OCI-LY3 (cell line): ENCODE results near the gene BTF3L4.
"Not testable (repeated sequence)": the region's sequence is repeated elsewhere in the genome, so short reads cannot be mapped to it uniquely, and the experiment has no call there.

ENCODE experiments used
- H2AFZ ChIP-seq: fragments of 200-600, 300-600 bp; shearing (Covaris generic); 2 replicates; pipeline ENCODE4 v1.6.0; 2014; ENCODE audit warnings: antibody characterized with exemption, low read depth, low read length
- H3K27ac ChIP-seq: fragments of 200-600, 300-600 bp; sonication (generic); 2 replicates; pipeline ENCODE4 v1.5.1; 2014; ENCODE audit warnings: mild to moderate bottlenecking, low read length, moderate library complexity, mixed read lengths
- H3K27me3 ChIP-seq: fragments of 200-600, 300-600 bp; sonication (generic); 2 replicates; pipeline ENCODE4 v1.6.1; 2014; ENCODE audit warnings: low read depth, low read length, mixed read lengths
- H3K36me3 ChIP-seq: fragments of 200-600, 300-600 bp; sonication (generic); replicated peaks from 2 replicates; pipeline ENCODE3; 2014; ENCODE audit warnings: low read depth, low read length, mixed read lengths
- H3K4me1 ChIP-seq: fragments of 300-600, 200-600 bp; sonication (generic); 2 replicates; pipeline ENCODE4 v1.6.1; 2014; ENCODE audit warnings: low read length, mixed read lengths
- H3K4me2 ChIP-seq: fragments of 200-600, 300-600 bp; sonication (generic); 2 replicates; pipeline ENCODE4 v1.6.1; 2014; ENCODE audit warnings: low read length, mixed read lengths
- H3K4me3 ChIP-seq: fragments of 300-600, 200-600 bp; sonication (generic); 2 replicates; pipeline ENCODE4 v1.5.1; 2014; ENCODE audit warnings: antibody characterized with exemption, mild to moderate bottlenecking, low read length, moderate library complexity
- H3K79me2 ChIP-seq: fragments of 300-600, 200-600 bp; shearing (Covaris generic); 2 replicates; pipeline ENCODE4 v1.6.1; 2014; ENCODE audit warnings: mild to moderate bottlenecking, low read length, mixed read lengths
- H3K9ac ChIP-seq: fragments of 300-600, 200-600 bp; shearing (Covaris generic); 2 replicates; pipeline ENCODE4 v1.6.0; 2014; ENCODE audit warnings: mild to moderate bottlenecking, low read length, moderate library complexity
- H3K9me3 ChIP-seq: fragments of 200-600, 300-600 bp; shearing (Covaris generic); 2 replicates; pipeline ENCODE4 v1.6.1; 2014; ENCODE audit warnings: low read length, mixed read lengths; ENCODE audit not compliant: insufficient read depth
- H4K20me1 ChIP-seq: fragments of 200-600, 300-600 bp; sonication (generic); 2 replicates; pipeline ENCODE4 v1.6.1; 2016; ENCODE audit warnings: low read length, mixed read lengths; ENCODE audit not compliant: insufficient read depth
- EZH2phosphoT487 ChIP-seq: fragments of 200-600 bp; shearing (Covaris generic); IDR thresholded peaks from 2 replicates; pipeline ENCODE4 v1.6.1; 2018; ENCODE audit warnings: antibody characterized with exemption, mixed run types, low read depth
- TF ChIP-seq, protein P1 (sequence below): fragments of 200-600, 300-600 bp; sonication (generic); IDR thresholded peaks from 2 replicates; pipeline ENCODE4 v1.5.1; 2014; ENCODE audit warnings: antibody characterized with exemption, low read length, low read depth

BTF3L4 gene

GRCh38 chr1:52094300-52094699 lies 38.2 kb downstream of the BTF3L4 start:
- not testable (repeated sequence) for H3K4me2 ChIP-seq, H3K9ac ChIP-seq, H2AFZ ChIP-seq, H3K4me3 ChIP-seq, H3K9me3 ChIP-seq, H3K79me2 ChIP-seq, H3K4me1 ChIP-seq, H3K27me3 ChIP-seq, H4K20me1 ChIP-seq, H3K27ac ChIP-seq
- peaks cover 15% of the 10 kb centered on the region for H3K36me3 ChIP-seq

- peaks cover 2% of the 10 kb centered on the region for H3K36me3 ChIP-seq
- H3K4me2 ChIP-seq = 0 out of 2 replicates have a peak overlapping the region, but pooled peaks have one; percentile 4
- H3K4me1 ChIP-seq = no peaks in the 10 kb centered on the region
- no peaks in the 10 kb centered on the region for H3K79me2 ChIP-seq
- no peak overlapping the region for H3K27ac ChIP-seq
- H3K9ac ChIP-seq = no peak overlapping the region
- H3K27me3 ChIP-seq = no peaks in the 10 kb centered on the region
- H3K9me3 ChIP-seq = no peaks in the 10 kb centered on the region
- no peak overlapping the region for H2AFZ ChIP-seq
- TF ChIP-seq, protein P1, sequence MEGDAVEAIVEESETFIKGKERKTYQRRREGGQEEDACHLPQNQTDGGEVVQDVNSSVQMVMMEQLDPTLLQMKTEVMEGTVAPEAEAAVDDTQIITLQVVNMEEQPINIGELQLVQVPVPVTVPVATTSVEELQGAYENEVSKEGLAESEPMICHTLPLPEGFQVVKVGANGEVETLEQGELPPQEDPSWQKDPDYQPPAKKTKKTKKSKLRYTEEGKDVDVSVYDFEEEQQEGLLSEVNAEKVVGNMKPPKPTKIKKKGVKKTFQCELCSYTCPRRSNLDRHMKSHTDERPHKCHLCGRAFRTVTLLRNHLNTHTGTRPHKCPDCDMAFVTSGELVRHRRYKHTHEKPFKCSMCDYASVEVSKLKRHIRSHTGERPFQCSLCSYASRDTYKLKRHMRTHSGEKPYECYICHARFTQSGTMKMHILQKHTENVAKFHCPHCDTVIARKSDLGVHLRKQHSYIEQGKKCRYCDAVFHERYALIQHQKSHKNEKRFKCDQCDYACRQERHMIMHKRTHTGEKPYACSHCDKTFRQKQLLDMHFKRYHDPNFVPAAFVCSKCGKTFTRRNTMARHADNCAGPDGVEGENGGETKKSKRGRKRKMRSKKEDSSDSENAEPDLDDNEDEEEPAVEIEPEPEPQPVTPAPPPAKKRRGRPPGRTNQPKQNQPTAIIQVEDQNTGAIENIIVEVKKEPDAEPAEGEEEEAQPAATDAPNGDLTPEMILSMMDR = no peak
- TF ChIP-seq EZH2phosphoT487 = no peak
- no peak overlapping the region for H3K4me3 ChIP-seq
- no peaks in the 10 kb centered on the region for H4K20me1 ChIP-seq
Observed at GRCh38 chr1:52096216-52096615, 40.1 kb downstream of the BTF3L4 start.

DNA sequence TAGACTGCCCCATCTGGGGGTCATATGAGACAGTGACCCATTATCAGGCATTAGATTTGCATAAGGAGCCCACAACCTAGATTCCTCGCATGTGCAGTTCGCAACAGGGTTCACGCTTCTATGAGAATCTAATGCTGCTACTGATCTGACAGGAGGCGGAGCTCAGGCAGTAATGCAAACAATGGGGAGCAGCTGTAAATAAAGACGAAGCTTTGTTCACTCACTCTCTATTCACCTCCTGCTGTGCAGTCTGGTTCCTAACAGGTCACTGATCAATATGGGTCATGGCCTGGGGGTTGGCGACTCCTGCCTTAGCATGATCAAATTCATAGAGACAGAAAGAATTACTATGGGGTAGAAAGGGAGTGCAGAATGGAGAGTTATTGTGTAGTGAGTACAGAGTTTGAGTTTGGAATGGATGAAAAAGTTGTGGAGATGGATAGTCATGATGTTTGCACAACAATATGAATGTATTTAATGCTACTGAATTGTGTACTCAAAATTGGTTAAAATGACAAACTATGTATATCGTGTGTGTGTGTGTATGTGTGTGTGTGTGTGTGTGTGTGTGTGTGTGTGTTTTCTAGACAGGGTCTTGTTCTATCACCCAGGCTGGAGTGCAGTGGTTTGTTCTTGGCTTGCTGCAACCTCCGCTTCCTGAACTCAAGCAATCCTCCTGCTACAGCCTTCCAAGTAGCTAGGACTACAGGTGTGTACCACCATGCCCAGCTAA lies 42.2 kb downstream of the BTF3L4 start:
- Histone ChIP-seq H3K27me3 (no peaks in the 10 kb centered on the region), H2AFZ (no peak overlapping the region), H3K9ac (no peak overlapping the region), H3K79me2 (no peaks in the 10 kb centered on the region), H3K4me3 (no peak overlapping the region), H3K4me1 (peaks cover 17% of the 10 kb centered on the region), H3K9me3 (no peaks in the 10 kb centered on the region), H3K36me3 (no peaks in the 10 kb centered on the region), H4K20me1 (no peaks in the 10 kb centered on the region), H3K4me2 (no peak overlapping the region), H3K27ac (no peak overlapping the region)
- no peak for TF ChIP-seq EZH2phosphoT487

DNA sequence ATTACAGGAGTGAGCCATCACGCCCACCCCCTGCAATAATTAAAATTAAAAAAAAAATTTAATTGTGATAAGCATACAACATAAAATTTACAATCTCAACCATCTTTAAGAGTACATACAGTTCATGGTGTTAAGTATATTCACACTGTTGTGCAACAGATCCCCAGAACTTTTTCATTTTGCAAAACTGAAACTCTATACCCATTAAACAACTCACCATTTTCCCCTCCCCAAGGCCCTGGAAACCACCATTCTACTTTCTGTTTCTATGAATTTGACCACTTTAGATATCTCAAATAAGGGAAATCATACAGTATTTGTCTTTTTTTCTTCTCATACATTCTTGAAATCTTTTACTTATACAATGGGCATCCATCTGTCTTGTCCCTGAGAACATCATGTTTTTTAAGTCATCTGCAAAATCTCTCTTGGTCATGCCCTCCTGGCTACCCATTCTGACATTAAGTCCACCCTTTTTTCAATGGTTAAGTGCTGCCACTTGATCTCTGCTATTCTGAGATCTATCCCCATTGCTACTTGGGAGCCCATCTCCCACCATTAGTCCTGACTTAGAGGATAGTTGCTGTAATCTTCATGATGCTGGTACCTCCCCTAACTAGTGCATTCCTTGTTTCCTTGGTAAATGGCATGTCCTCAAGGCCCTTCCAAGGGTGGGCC lies 46.4 kb downstream of the BTF3L4 start:
- no peaks in the 10 kb centered on the region for H3K36me3 ChIP-seq
- no peak overlapping the region for H2AFZ ChIP-seq
- no peaks in the 10 kb centered on the region for H3K9me3 ChIP-seq
- no peaks in the 10 kb centered on the region for H4K20me1 ChIP-seq
- peak overlapping the region; percentile 66 for H3K4me2 ChIP-seq
- H3K27ac ChIP-seq = no peak overlapping the region
- TF ChIP-seq, protein P1 = no peak
- no peak for TF ChIP-seq EZH2phosphoT487
- no peaks in the 10 kb centered on the region for H3K27me3 ChIP-seq
- peaks cover 17% of the 10 kb centered on the region for H3K4me1 ChIP-seq
- no peak overlapping the region for H3K4me3 ChIP-seq
- no peak overlapping the region for H3K9ac ChIP-seq
- no peaks in the 10 kb centered on the region for H3K79me2 ChIP-seq

- Histone ChIP-seq H2AFZ (no peak overlapping the region), H3K27me3 (no peaks in the 10 kb centered on the region), H3K27ac (no peak overlapping the region), H4K20me1 (no peaks in the 10 kb centered on the region), H3K4me3 (no peak overlapping the region), H3K4me1 (no peaks in the 10 kb centered on the region), H3K9ac (no peak overlapping the region), H3K4me2 (no peak overlapping the region), H3K36me3 (no peaks in the 10 kb centered on the region), H3K9me3 (no peaks in the 10 kb centered on the region), H3K79me2 (no peaks in the 10 kb centered on the region)
- no peak for TF ChIP-seq EZH2phosphoT487
- TF ChIP-seq, protein P1 = no peak
Observed at GRCh38 chr1:52111492-52111891, 55.4 kb downstream of the BTF3L4 start.
